HG03457 (cell line): ENCODE measurements around the gene FBXO44.

ENCODE experiments used
- ATAC-seq: cut with Tn5 transposase; IDR thresholded peaks from one replicate; pipeline ENCODE4 v1.9.1; 2021; ENCODE audit warnings: moderate number of reproducible peaks; ENCODE audit not compliant: unreplicated experiment

Gene FBXO44

DNA sequence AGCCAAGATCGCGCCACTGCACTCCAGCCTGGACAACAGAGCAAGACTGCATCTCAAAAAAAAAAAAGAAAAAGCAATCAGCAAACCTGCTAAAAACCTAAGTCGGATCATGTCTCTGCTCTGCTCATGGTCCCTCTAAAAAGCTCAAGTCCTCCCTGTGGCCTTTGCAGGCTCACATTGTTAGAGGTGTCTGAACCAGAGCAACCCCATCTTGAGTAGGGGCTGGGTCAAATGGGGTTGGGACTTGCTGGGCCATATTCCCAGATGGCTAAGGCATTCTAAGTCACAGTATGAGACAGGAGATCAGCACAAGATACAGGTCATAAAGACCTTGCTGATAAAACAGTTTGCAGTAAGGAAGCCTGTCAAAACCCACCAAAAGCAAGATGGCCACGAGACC lies 33.8 kb downstream of the FBXO44 start:
- no peak for ATAC-seq

DNA sequence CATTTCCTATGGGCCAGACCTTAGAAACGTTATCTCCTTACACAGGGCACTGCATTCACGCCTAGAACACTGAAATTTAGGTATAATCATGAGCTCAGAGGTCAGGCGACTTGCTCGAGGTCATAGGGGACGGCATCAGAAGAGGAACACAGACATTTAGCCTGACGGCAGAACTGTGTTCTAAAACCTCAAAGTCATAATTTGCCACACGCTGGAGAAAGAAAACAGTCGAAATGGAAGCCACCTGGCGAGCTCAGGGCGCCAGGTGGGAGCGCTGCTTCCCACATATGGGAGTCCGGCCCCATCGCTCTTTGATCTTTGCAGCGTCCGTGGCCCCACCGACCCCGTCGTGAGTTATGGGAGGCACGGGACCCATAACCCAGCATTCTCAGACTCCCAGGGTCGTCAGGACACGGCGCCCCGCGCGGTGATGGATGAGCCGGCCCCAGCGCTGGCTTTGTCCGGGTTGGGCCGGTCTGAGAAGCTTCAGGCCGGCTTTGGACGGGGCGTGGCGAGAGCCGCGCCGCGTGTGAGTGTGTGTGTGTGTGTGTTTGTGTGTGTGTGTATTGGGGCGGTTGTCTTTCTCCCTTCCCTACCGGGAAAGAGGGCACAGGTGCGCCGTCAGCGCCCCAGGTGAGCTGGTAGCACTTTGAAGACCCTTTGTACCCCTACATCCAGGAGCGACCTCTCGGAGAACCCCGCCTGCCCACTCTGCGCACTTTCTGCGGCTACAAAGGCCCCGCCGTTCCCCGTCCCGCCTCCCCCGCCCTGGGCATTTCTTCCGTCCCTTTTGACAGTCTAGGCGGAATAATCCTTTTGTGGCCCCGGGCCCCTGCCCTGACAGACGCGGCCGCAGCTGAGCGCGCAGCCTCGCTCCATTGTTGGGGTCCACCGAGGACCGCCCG lies 36.0 kb downstream of the FBXO44 start:
- ATAC-seq: no peak

GRCh38 chr1:11691302-11691914 lies 36.7 kb downstream of the FBXO44 start, which contains the start of gene DRAXIN:
Gene DRAXIN (plus strand): TSS chr1:11691710. CDS start chr1:11706259, 14,549 bp downstream.
- ATAC-seq: no peak

GRCh38 chr1:11691928-11692711 lies 37.4 kb downstream of the FBXO44 start:
- ATAC-seq: no peak

DNA sequence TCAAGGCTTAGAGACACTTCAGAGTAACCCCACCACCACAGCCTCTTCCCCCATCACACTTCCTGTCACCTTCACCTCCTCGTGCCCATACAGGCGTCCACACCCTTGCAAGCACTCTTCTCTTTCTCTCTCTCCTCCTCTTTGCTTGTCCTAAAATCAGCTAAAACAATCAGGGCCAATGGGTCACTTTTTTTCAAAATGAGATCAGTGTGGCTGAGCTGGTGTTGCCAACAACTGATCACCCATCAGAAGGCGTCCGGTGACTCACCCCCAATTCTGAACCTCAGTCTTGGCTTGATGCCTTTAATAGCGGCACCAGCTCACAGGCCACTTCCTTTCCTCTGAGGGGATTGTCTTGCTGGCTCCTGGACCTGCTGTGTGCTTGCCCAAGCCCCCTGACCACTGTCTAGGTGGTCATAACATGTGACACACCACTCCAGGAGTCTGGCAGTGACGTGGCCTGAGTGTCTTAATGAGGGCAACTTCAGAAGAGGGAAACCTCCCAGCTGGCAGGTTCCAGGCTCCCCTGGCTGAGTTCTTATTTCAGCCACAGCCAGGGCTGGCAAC lies 38.4 kb downstream of the FBXO44 start:
- no peak for ATAC-seq

DNA sequence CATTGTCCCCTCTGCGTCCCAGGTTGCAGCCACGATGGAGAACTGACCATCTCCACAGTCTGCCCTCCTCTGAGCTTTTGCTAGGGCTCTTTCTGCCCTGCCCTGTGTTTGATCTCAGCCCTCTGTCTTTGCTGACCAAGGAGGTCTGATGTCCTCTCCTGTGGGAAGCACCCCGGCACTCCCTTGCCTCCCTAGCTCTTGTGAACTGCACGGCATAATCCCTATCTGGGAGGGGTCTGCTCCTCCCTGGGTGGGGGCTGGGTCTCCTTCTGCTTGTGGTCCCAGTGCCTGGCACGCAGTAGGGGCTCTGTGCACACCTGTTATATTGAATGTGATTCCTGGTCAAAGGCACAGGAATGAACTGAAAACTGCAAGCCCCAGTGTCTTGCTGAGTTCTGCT lies 39.2 kb downstream of the FBXO44 start:
- no peak for ATAC-seq

- ATAC-seq: no peak
These were observed 41.2 kb downstream of the FBXO44 start for GRCh38 chr1:11695861-11696260.

GRCh38 chr1:11697188-11697892 lies 42.7 kb downstream of the FBXO44 start:
- no peak for ATAC-seq

GRCh38 chr1:11697893-11698210 lies 43.2 kb downstream of the FBXO44 start:
- no peak for ATAC-seq

DNA sequence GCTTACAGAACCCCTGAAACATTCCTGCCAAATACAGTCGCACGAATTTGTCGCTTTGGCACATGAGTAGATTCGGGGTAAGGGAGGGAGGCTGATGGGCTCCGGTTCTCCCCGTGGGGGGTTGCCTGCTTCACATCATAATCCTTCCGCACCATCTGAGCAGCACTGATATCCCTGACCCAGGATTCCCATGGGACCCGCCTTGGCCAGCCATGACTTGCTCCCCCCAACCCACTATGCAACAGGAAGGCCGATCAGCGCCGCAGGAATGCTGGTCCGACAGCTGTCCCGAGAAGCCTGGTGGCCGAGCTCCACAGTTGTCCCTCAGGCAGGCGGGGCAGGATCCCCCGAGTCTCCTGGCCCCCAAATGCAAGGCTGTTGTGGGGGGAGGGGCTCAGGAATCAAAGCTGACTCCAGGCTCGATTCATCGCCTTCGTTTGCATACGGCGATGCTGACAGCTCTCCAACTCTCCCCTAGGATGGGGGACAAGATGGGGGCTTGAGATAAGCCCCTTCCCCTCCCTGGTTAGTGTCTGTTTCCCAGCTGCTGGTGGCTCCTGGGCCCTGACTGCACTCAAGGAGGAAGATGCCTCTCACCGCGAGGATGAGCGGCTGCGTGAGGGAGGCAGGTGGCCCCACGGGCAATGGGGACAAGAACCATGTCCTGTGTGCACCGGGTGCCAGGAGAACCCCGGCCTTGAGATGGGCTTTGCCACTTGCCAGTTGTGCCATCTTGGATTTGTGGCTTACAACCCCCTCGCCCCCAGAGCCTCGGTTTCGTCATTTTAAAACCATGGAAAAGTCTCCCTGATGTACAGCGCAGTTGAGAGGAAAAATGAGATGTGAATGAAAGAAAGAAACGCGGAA lies 46.2 kb downstream of the FBXO44 start:
- ATAC-seq: no peak

DNA sequence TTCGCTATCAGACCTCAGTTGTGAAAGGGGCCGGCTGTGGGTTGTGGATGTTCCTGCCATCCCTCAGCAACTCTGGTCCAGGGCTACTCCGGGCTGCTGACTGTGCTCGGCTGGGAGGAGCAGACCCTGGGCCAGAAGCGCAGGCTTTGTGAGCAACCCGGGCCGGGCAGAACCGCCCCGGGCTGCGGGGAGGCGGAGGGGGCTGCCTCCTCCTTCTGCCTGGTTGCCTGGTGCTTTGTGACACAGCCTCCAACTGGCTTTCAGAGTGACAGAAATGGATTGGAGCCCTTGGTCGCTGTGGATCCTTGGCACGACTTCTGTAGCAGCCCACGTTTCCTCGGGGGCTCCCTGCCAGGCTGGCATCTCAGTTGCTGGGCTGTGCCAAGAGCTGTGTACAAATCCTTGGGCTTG lies 46.9 kb downstream of the FBXO44 start:
- ATAC-seq: no peak

DNA sequence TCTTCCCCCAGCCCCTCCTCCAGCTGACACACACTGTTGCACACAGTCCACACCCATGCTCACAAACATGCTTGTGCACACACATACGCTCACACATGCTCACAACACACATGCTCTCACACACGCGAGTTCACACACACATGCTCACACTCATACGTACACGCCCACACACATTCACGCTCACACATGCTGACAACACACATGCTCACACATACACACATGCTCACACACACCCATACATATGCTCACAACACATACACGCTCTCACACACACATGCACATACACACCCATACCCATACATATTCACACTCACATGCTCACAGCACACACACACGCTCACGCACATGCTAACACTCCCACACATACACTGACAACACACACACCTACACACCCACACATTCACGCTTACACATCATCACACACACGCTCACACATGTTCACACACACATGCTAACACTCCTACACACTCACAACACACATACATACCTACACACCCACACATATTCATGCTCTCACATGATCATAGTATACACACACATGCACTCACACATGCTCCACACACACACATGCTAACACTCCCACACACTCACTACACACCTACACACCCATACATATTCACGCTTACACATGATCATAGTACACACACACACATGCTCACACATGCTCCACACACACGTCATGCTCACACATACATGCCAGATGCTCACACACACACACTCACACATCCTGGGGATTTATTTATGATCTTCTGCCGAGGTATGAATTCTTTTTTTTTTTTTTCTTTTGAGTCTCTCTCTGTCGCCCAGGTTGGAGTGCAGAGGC lies 47.5 kb downstream of the FBXO44 start:
- ATAC-seq: no peak

DNA sequence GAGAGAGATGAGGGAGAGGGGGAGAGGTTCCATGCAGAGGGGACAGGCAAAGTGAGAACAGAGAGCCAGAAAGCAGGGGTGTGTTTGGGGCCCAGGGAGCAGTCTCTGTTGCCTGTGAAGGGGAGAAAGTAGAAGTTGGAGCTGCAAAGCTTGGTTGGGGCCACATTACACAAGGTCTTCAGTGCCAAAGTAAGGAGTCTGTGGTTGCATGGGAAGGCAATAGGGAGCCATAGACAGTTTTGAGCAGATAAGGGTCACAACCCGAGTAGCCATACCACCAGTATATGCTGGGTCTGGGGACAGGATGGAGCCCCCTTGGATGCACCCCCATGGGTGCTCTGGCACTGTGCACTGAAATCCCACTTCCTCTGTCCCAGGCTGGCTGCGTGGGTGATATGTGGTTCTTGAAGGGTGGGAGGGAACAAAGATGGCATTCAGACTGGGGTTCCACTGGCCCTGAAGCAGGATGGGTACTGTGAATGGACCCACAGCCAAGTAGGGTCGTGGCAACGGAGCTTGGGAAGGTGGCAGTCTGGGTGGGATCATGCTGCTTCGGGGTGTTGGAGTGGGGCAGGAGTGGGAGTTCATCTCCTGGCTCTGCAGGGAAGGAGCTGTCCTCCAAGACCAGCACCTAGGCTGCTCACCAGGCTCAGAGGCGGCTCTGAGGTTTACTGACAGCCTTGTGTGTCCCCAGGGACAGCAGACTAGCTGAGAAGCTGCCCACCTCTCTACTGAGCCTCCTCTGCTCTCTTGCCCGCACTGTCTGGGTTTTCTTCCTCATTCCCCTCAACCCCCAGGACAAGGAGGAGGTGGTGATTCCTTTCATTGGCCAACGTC lies 48.9 kb downstream of the FBXO44 start:
- ATAC-seq: no peak

DNA sequence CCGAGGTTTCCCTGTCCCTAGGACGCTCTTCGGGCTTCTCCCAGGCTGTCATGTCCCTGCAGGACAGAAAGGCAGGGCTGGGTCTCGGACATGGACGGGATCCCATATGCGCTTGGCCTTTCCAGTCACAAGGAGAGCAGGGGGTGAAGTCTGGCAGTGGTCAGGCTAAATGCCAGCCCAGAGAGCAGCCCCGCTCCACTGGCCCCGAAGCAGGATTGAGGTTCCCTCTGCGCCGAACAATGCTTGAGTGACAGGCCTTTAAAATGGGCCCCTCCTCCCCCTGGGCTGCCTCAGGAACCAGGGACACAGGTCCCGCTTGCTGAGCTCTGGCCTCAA lies 49.5 kb downstream of the FBXO44 start:
- ATAC-seq: no peak

DNA sequence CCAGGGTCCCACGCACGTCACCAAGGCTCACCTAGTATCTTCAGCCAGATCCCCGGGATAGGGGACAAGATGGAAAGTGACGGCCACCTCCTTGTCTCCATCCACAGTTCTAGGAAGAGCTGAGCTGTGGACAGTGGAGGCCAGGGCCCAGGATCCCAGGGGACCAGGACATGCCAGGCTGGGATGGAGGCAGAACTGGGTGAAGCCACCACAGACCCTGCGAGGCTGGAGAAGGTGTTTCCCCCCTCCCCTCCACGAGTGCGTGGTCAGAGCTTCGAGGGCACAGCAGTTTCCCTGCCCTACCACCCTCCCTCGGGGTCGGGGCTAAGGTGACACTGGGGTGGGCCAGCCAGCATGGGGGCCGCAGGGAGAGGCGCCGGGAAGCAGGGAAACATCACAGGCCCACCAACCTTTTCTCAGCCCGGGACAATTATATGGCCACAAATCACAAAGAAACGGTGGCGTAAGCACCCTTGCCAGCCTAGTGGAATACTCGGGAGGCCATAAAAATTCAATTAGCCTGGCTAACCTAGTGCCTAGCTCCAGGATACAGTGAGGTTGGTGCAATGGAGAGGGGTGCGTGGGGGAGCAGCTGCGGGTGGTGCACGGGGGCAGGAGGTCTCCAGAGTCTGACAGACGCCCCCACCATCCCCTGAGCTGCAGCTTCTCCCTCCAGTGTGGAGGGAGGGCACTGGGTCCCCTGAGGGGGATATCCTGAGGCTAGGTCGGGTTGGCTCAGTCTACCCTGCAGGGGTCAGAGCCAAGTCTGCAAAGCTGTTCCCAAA lies 50.2 kb downstream of the FBXO44 start:
- no peak for ATAC-seq

DNA sequence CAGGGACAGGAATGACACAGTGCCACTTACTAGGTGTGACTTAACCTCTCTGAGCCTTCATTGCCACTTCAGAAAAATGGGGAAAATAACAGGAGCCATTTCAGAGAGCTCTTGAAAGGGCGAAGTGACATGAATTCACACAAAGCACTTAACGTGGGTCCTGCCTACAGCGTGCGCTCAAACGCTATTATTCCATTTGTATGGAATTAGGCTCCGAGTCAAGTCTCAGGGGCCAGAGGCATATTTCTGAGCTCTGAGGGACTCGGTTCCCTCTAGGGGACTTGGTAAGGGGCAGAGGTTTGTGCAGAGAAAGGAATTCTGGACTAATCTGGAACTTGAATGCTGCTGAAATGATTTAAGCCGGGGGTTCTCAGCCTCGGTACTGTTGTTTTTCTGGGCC lies 50.9 kb downstream of the FBXO44 start:
- ATAC-seq: no peak

- no peak for ATAC-seq
These were observed 51.6 kb downstream of the FBXO44 start for GRCh38 chr1:11706292-11706691.
